GM10266 (cell line): ENCODE data around the gene GPC6.

Source experiments
- DNase-seq: peaks from one replicate; pipeline ENCODE4 v3.0.0; 2012; ENCODE audit errors: extremely low spot score
- TF ChIP-seq, protein P1 (sequence below): IDR thresholded peaks from 2 replicates; pipeline ENCODE4 v1.5.1; 2012; ENCODE audit warnings: mild to moderate bottlenecking, low read depth; ENCODE audit not compliant: control insufficient read depth, insufficient read depth; ENCODE audit errors: missing control alignments

The GPC6 gene

DNA sequence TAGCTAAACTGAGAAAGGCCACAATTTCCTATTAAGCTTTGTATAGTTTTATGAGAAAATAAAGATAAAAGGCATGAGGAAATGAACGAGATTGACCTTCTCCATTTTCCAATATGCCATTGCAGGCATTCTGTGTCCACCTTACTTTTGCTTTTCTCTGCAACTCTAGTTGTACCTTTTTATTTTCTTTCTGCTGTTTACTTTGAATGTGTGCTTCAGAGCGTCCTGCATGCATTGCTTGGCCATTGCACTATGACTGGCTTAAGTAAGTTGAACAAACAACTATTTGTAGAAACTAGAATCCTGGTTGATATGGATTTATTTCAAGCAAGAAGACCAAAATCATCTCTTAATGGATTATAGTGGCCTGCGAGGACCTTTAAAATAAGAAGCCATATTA, 510.3 kb downstream of the GPC6 start:
- TF ChIP-seq, protein P1, sequence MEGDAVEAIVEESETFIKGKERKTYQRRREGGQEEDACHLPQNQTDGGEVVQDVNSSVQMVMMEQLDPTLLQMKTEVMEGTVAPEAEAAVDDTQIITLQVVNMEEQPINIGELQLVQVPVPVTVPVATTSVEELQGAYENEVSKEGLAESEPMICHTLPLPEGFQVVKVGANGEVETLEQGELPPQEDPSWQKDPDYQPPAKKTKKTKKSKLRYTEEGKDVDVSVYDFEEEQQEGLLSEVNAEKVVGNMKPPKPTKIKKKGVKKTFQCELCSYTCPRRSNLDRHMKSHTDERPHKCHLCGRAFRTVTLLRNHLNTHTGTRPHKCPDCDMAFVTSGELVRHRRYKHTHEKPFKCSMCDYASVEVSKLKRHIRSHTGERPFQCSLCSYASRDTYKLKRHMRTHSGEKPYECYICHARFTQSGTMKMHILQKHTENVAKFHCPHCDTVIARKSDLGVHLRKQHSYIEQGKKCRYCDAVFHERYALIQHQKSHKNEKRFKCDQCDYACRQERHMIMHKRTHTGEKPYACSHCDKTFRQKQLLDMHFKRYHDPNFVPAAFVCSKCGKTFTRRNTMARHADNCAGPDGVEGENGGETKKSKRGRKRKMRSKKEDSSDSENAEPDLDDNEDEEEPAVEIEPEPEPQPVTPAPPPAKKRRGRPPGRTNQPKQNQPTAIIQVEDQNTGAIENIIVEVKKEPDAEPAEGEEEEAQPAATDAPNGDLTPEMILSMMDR = no peak
- DNase-seq = no peak

- no peak for DNase-seq
- TF ChIP-seq, protein P1 = no peak
Measured at GRCh38 chr13:93740334-93740733, 513.7 kb downstream of the GPC6 start.

GRCh38 chr13:93744033-93744432, 517.4 kb downstream of the GPC6 start:
- no peak for DNase-seq
- TF ChIP-seq, protein P1 = no peak

DNA sequence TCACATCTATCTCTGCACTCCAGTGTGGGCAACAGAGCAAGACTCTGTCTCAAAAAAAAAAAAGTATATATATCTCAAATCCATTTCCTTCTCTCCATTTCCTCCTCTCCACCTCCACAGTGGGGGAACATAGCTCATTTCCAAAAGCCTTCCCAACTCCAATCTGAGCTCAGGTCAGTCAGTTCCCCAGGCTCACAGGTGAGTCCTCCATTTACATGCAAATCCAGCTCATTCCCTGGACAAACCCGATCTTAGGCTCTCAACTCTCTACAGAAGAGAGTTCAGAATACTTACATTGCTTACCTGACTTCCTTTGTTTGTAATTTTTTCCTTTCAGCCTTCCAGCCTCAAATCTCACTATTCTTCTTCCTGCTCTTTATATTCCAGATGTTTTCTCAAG, 518.3 kb downstream of the GPC6 start:
- no peak for DNase-seq
- TF ChIP-seq, protein P1 = no peak

DNA sequence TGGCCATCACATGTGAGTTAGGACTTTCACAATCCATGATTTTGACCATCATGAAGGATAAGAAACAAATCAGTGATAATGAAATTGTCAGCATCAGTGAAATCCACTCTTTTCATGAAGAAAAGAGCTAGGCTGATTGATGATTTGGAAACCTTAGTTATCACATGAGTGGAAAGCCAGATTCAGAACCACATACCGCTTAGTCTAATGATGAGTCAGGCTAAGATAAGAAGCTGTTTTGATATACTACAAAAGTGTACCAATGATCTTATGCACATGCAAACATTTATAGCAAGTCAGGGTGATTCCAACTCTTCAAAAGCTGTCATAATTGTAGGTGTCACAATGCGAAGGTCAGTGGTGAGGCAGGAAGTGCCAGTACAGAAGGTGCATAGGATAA, 519.3 kb downstream of the GPC6 start:
- no peak for DNase-seq
- TF ChIP-seq, protein P1 = no peak

- TF ChIP-seq, protein P1 = no peak
- no peak for DNase-seq
Measured at GRCh38 chr13:93746589-93746988, 520.0 kb downstream of the GPC6 start.

GRCh38 chr13:93750676-93751075, 524.1 kb downstream of the GPC6 start:
- no peak for DNase-seq
- TF ChIP-seq, protein P1 = no peak
